HCT116 (cell line): Measurements from ENCODE around the gene SLCO4A1. TPM values are rescaled to one million over a fixed set of nuclear protein-coding genes. Genes with fewer than 3 reads are reported as not detected.

Source experiments
- ATAC-seq: fragments of 200-7000 bp; cut with Tn5 transposase; 2 replicates; pipeline ENCODE4 v1.9.1; 2020; ENCODE audit warnings: mild to moderate bottlenecking, moderate library complexity
- BruUV-seq: library from RNA; stranded (reverse); fragments of 400-500 nt; replicated peaks from 2 replicates; lab custom pipeline; 2021; lab: Mats Ljungman, UMichigan
- CTCF ChIA-PET: fragments of 300-600 bp; sonication (Branson Sonifier 250); formaldehyde crosslinking; loops from one replicate; lab custom pipeline; 2021; ENCODE audit warnings: antibody characterized with exemption; lab: Charles Lee
- POLR2A ChIA-PET: fragments of 300-600, 350-600 bp; sonication (Branson Sonifier 250); formaldehyde crosslinking; loops from one replicate; lab custom pipeline; 2021; ENCODE audit warnings: antibody characterized with exemption; lab: Charles Lee
- RAD21 ChIA-PET, 2 experiments: fragments of 300-600 bp; sonication (Branson Sonifier 250); formaldehyde crosslinking; loops; one replicate each; lab custom pipeline; 2023; ENCODE audit warnings: low total read pairs in 2 of 2; ENCODE audit not compliant: uncharacterized antibody in 2 of 2, unreplicated experiment in 2 of 2, low non-redundant PET in 1 of 2; lab: Charles Lee
- DNase-seq: peaks from one replicate; pipeline ENCODE4 v3.0.0-alpha.2; 2010; ENCODE audit warnings: low read depth, low spot score
- H2AFZ ChIP-seq: fragments of 200-600 bp; shearing (Covaris generic), sonication (generic); 2 replicates; pipeline ENCODE4 v1.6.1; 2017; ENCODE audit warnings: low read depth, mixed run types, mixed read lengths, antibody characterized with exemption, low read length; ENCODE audit not compliant: poor library complexity, severe bottlenecking
- H3K27ac ChIP-seq: 2 replicates; pipeline ENCODE4 v1.5.1; 2012; ENCODE audit warnings: low read depth, low read length
- H3K27me3 ChIP-seq: fragments of 200-600 bp; sonication (generic); 2 replicates; pipeline ENCODE4 v1.6.1; 2016; ENCODE audit warnings: mixed run types, low read length, mixed read lengths; ENCODE audit not compliant: insufficient read depth
- H3K36me3 ChIP-seq, 2 experiments: fragments of 200-500 bp in 1 of 2; fragments of 200-600 bp in 1 of 2; sonication (Bioruptor generic) in 1 of 2; sonication (generic) in 1 of 2; 2 replicates each; pipeline versions ENCODE4 v1.5.1 to v1.6.1; 2014 to 2016; ENCODE audit warnings: low read length in 2 of 2, inconsistent platforms in 1 of 2, mixed read lengths in 1 of 2, mixed run types in 1 of 2; ENCODE audit not compliant: insufficient read depth in 2 of 2, control insufficient read depth in 1 of 2
- H3K4me1 ChIP-seq, 2 experiments: fragments of 200-600 bp in 1 of 2; sonication (generic) in 1 of 2; 2 replicates each; pipeline versions ENCODE4 v1.5.1 to v1.6.1; 2012 to 2017; ENCODE audit warnings: low read length in 2 of 2, inconsistent platforms in 1 of 2, mild to moderate bottlenecking in 1 of 2, mixed read lengths in 1 of 2, mixed run types in 1 of 2, moderate library complexity in 1 of 2; ENCODE audit not compliant: insufficient read depth in 2 of 2, control insufficient read depth in 1 of 2
- H3K4me2 ChIP-seq: fragments of 200-600 bp; sonication (generic); 2 replicates; pipeline ENCODE4 v1.6.1; 2017; ENCODE audit warnings: mixed run types, low read length, mixed read lengths
- H3K4me3 ChIP-seq, 2 experiments: fragments of 200-600 bp in 1 of 2; sonication (generic) in 1 of 2; replicated peaks in 1 of 2; 2 replicates each; pipeline ENCODE4 v1.5.1; 2011 to 2016; ENCODE audit warnings: low read length in 2 of 2, control low read depth in 1 of 2, low read depth in 1 of 2, mild to moderate bottlenecking in 1 of 2, mixed read lengths in 1 of 2, mixed run types in 1 of 2
- H3K79me2 ChIP-seq: fragments of 200-600 bp; sonication (generic); 2 replicates; pipeline ENCODE4 v1.6.1; 2017; ENCODE audit warnings: mild to moderate bottlenecking, mixed run types, low read length, moderate library complexity, mixed read lengths; ENCODE audit not compliant: insufficient read depth
- H3K9ac ChIP-seq: fragments of 200-600 bp; sonication (generic); 2 replicates; pipeline ENCODE4 v1.6.1; 2016; ENCODE audit warnings: low read length, mixed read lengths
- H3K9me2 ChIP-seq: fragments of 200-600 bp; sonication (generic), shearing (Covaris generic); 2 replicates; pipeline ENCODE4 v1.6.1; 2017; ENCODE audit warnings: mixed run types, mild to moderate bottlenecking, moderate library complexity; ENCODE audit not compliant: insufficient read depth
- H3K9me3 ChIP-seq, 2 experiments: fragments of 200-500 bp in 1 of 2; fragments of 200-600 bp in 1 of 2; sonication (Bioruptor generic) in 1 of 2; sonication (generic) in 1 of 2; 2 replicates each; pipeline ENCODE4 v1.6.1; 2014 to 2017; ENCODE audit warnings: low read length in 2 of 2, mixed read lengths in 2 of 2, inconsistent platforms in 1 of 2, low read depth in 1 of 2, mild to moderate bottlenecking in 1 of 2, mixed run types in 1 of 2, moderate library complexity in 1 of 2; ENCODE audit not compliant: control insufficient read depth in 1 of 2, insufficient read depth in 1 of 2
- H4K20me1 ChIP-seq: fragments of 200-600 bp; sonication (generic), shearing (Covaris generic); 2 replicates; pipeline ENCODE4 v1.6.1; 2017; ENCODE audit warnings: mixed run types, mild to moderate bottlenecking, moderate library complexity; ENCODE audit not compliant: insufficient read depth
- CBX3 ChIP-seq: IDR thresholded peaks from 2 replicates; pipeline ENCODE4 v1.6.1; 2012; ENCODE audit warnings: low read depth
- CEBPB ChIP-seq: IDR thresholded peaks from 2 replicates; pipeline ENCODE4 v1.6.1; 2012; ENCODE audit warnings: low read depth
- CTCF ChIP-seq, 3 experiments: fragments of 200-600 bp in 1 of 3; sonication (generic) in 1 of 3; IDR thresholded peaks in 2 of 3; conservative IDR thresholded peaks in 1 of 3; 2 replicates each; pipeline ENCODE4 v1.5.1; 2012 to 2017; ENCODE audit warnings: low read depth in 2 of 3, low read length in 2 of 3, antibody characterized with exemption in 1 of 3, borderline replicate concordance in 1 of 3, control low read depth in 1 of 3, mild to moderate bottlenecking in 1 of 3, mixed read lengths in 1 of 3, mixed run types in 1 of 3, moderate library complexity in 1 of 3; ENCODE audit not compliant: insufficient read depth in 1 of 3
- EGR1 ChIP-seq: IDR thresholded peaks from 2 replicates; pipeline ENCODE4 v1.6.1; 2012; ENCODE audit warnings: low read depth
- ELF1 ChIP-seq: IDR thresholded peaks from 2 replicates; pipeline ENCODE4 v1.6.1; 2012; ENCODE audit warnings: low read depth, borderline replicate concordance
- EZH2 ChIP-seq: fragments of 200-600 bp; sonication (generic); IDR thresholded peaks from 2 replicates; pipeline ENCODE4 v1.6.1; 2017; ENCODE audit warnings: antibody characterized with exemption, mixed run types
- EZH2phosphoT487 ChIP-seq: fragments of 200-600 bp; IDR thresholded peaks from 2 replicates; pipeline ENCODE4 v1.6.1; 2018; ENCODE audit warnings: antibody characterized with exemption, borderline replicate concordance
- FOSL1 ChIP-seq: IDR thresholded peaks from 2 replicates; pipeline ENCODE4 v1.6.1; 2012; ENCODE audit warnings: low read depth
- POLR2A ChIP-seq: IDR thresholded peaks from 2 replicates; pipeline ENCODE4 v1.7.0; 2011; ENCODE audit warnings: borderline replicate concordance; ENCODE audit not compliant: insufficient read depth, insufficient read length; ENCODE audit errors: extremely low read depth
- POLR2AphosphoS5 ChIP-seq: IDR thresholded peaks from 2 replicates; pipeline ENCODE4 v1.6.1; 2011; ENCODE audit warnings: mild to moderate bottlenecking, low read depth, low read length, moderate library complexity
- RAD21 ChIP-seq: IDR thresholded peaks from 2 replicates; pipeline ENCODE4 v1.6.1; 2012; ENCODE audit warnings: low read depth, mild to moderate bottlenecking
- SIN3A ChIP-seq: IDR thresholded peaks from 2 replicates; pipeline ENCODE4 v1.6.1; 2012; ENCODE audit warnings: low read depth
- SRF ChIP-seq: IDR thresholded peaks from 2 replicates; pipeline ENCODE4 v1.6.1; 2012; ENCODE audit warnings: low read depth
- TCF7L2 ChIP-seq: IDR thresholded peaks from 2 replicates; pipeline ENCODE4 v1.7.0; 2011; ENCODE audit warnings: borderline replicate concordance, inconsistent platforms; ENCODE audit not compliant: insufficient read depth, insufficient read length; ENCODE audit errors: extremely low read depth
- YY1 ChIP-seq: IDR thresholded peaks from 2 replicates; pipeline ENCODE4 v1.6.1; 2011; ENCODE audit warnings: low read length, low read depth, moderate library complexity, mild to moderate bottlenecking; ENCODE audit not compliant: insufficient replicate concordance; ENCODE audit errors: extremely low read depth
- ZFX ChIP-seq: fragments of 450-650 bp; IDR thresholded peaks from 2 replicates; pipeline ENCODE4 v1.6.1; 2017
- intact Hi-C: fragments of 100-400 bp; cut with micrococcal nuclease; formaldehyde crosslinking; loops from 2 replicates; pipeline ENCODE4 v1.10.0; 2022
- total RNA-seq: library from RNA; stranded (reverse); gene quantifications from one replicate; pipeline ENCODE4 v1.2.1, GENCODE V29; 2021; ENCODE audit not compliant: unreplicated experiment
- TF ChIP-seq, protein P1 (sequence below): IDR thresholded peaks from 2 replicates; pipeline ENCODE4 v1.6.1; 2011; ENCODE audit warnings: mild to moderate bottlenecking, low read length, moderate library complexity; ENCODE audit not compliant: insufficient replicate concordance; ENCODE audit errors: extremely low read depth
- TF ChIP-seq, protein P2 (sequence below): IDR thresholded peaks from 2 replicates; pipeline ENCODE4 v1.6.1; 2012
- TF ChIP-seq, protein P3 (sequence below): IDR thresholded peaks from 2 replicates; pipeline ENCODE4 v1.6.1; 2012

SLCO4A1 gene
- total RNA-seq, 1 experiment from 2014 or later: 107 TPM

GRCh38 chr20:62694868-62695267, 52.6 kb downstream of the SLCO4A1 start:
- no peaks in the 10 kb centered on the region for H3K36me3 ChIP-seq
- H3K4me1 ChIP-seq: peaks cover 0 to 11% of the 10 kb centered on the region in 2 experiments; a peak in 2 of 4 replicates
- BruUV-seq: no TSS peak
- no peaks in the 10 kb centered on the region for H3K9me3 ChIP-seq
- H3K9ac ChIP-seq: no peak overlapping the region
- H3K27ac ChIP-seq: no peak overlapping the region
- ATAC-seq (no peak), DNase-seq (no peak)
- no peaks in the 10 kb centered on the region for H3K9me2 ChIP-seq
- no peak for TF ChIP-seq ZFX
- TF ChIP-seq CBX3: no peak
- TF ChIP-seq POLR2A: no peak
- no peak for TF ChIP-seq RAD21
- TF ChIP-seq ELF1: no peak
- no peak for TF ChIP-seq YY1
- no peak for TF ChIP-seq SIN3A
- TF ChIP-seq EGR1: no peak
- TF ChIP-seq EZH2: no peak
- TF ChIP-seq EZH2phosphoT487: no peak
- no peak for TF ChIP-seq CTCF (IDR thresholded peaks at IDR 0.05 in 2 of 3, conservative IDR thresholded peaks at IDR 0.05 in 1 of 3; ENCODE audit: borderline replicate concordance in 1 of 3, insufficient read depth in 1 of 3, low read depth in 2 of 3, low read length in 2 of 3)
- TF ChIP-seq CEBPB: no peak
- no peak for TF ChIP-seq SRF
- no peak for TF ChIP-seq POLR2AphosphoS5
- TF ChIP-seq, protein P1, sequence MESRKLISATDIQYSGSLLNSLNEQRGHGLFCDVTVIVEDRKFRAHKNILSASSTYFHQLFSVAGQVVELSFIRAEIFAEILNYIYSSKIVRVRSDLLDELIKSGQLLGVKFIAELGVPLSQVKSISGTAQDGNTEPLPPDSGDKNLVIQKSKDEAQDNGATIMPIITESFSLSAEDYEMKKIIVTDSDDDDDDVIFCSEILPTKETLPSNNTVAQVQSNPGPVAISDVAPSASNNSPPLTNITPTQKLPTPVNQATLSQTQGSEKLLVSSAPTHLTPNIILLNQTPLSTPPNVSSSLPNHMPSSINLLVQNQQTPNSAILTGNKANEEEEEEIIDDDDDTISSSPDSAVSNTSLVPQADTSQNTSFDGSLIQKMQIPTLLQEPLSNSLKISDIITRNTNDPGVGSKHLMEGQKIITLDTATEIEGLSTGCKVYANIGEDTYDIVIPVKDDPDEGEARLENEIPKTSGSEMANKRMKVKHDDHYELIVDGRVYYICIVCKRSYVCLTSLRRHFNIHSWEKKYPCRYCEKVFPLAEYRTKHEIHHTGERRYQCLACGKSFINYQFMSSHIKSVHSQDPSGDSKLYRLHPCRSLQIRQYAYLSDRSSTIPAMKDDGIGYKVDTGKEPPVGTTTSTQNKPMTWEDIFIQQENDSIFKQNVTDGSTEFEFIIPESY: no peak
- TF ChIP-seq, protein P2, sequence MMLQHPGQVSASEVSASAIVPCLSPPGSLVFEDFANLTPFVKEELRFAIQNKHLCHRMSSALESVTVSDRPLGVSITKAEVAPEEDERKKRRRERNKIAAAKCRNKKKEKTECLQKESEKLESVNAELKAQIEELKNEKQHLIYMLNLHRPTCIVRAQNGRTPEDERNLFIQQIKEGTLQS: no peak
- TF ChIP-seq, protein P3, sequence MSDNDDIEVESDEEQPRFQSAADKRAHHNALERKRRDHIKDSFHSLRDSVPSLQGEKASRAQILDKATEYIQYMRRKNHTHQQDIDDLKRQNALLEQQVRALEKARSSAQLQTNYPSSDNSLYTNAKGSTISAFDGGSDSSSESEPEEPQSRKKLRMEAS: no peak
- no peak for TF ChIP-seq FOSL1
- TF ChIP-seq TCF7L2: no peak
- H3K4me2 ChIP-seq: no peak overlapping the region
- no peaks in the 10 kb centered on the region for H3K27me3 ChIP-seq
- no peak overlapping the region for H2AFZ ChIP-seq
- no peak overlapping the region for H3K4me3 ChIP-seq
- H4K20me1 ChIP-seq: no peaks in the 10 kb centered on the region
- POLR2A ChIA-PET: no interaction called here
- intact Hi-C loops: no loop called here
- RAD21 ChIA-PET: no interaction called here
- CTCF ChIA-PET: interaction anchor here (1.3 kb wide), 2 partner anchors 9 to 97 kb away, joined by 3 read pairs; no protein-coding TSS in a partner anchor
- H3K79me2 ChIP-seq: no peaks in the 10 kb centered on the region
